LNCaP clone FGC (cell line): ENCODE data around the gene CENPP.

Source experiments
- DNase-seq: peaks from one replicate; pipeline ENCODE4 v3.0.0-alpha.2; 2011; ENCODE audit warnings: low read depth
- H3K4me3 ChIP-seq: 2 replicates; pipeline ENCODE4 v1.5.1; 2011; ENCODE audit warnings: mild to moderate bottlenecking, low read depth, low read length, control low read depth
- TF ChIP-seq, protein P1 (sequence below): IDR thresholded peaks from 2 replicates; pipeline ENCODE4 v1.5.1; 2012; ENCODE audit warnings: mild to moderate bottlenecking; ENCODE audit not compliant: control insufficient read depth, insufficient read depth; ENCODE audit errors: extremely low read depth

CENPP gene

GRCh38 chr9:92312887-92313623, 12.7 kb upstream of the CENPP start:
- DNase-seq: no peak
- H3K4me3 ChIP-seq: no peak overlapping the region
- TF ChIP-seq, protein P1, sequence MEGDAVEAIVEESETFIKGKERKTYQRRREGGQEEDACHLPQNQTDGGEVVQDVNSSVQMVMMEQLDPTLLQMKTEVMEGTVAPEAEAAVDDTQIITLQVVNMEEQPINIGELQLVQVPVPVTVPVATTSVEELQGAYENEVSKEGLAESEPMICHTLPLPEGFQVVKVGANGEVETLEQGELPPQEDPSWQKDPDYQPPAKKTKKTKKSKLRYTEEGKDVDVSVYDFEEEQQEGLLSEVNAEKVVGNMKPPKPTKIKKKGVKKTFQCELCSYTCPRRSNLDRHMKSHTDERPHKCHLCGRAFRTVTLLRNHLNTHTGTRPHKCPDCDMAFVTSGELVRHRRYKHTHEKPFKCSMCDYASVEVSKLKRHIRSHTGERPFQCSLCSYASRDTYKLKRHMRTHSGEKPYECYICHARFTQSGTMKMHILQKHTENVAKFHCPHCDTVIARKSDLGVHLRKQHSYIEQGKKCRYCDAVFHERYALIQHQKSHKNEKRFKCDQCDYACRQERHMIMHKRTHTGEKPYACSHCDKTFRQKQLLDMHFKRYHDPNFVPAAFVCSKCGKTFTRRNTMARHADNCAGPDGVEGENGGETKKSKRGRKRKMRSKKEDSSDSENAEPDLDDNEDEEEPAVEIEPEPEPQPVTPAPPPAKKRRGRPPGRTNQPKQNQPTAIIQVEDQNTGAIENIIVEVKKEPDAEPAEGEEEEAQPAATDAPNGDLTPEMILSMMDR: no peak

- H3K4me3 ChIP-seq: no peak overlapping the region
These were observed 12.1 kb upstream of the CENPP start for GRCh38 chr9:92313624-92314012.

DNA sequence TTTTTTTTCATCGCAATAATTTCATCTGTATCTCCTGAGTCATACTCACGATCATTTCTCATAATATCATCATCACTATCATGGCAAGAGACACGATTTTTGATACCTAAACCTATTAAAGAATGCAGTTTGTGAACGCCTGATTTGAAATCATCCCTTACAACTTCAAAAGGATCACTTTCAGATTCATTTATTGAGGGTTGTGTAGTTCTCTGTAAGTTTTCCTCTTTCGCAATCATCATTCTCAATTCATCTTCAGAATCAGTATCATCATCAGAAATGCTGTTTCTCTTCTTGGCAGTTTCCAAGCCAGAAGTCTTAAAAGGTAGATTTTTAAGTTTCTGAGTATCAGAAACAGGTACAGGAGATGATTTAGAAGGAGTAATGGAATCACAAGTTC, 10.3 kb upstream of the CENPP start:
- TF ChIP-seq, protein P1: no peak
- no peak for DNase-seq
- H3K4me3 ChIP-seq: no peak overlapping the region

More at GRCh38 chr9:92313624-92314012, 12.1 kb upstream of the CENPP start:
- TF ChIP-seq, protein P1: no peak
- no peak for DNase-seq

DNA sequence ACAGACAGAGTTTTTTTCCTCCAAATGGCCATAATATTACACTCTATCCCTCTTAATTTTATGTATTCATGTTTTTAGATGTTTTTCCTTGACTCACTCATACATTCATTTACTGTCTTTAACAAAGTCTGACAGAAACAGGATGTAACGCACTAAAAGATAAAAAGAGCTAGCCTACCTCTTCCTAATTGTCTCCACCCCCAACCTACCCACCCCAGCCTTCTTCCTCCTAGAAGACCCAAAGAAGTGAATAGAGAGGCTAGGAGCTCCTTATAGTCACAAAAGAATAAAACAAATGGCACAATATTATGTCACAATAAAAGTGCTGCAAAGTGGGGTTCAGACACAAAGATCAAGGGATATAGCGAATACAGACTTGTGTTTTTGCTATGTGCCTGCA, 1.3 kb upstream of the CENPP start:
- DNase-seq: no peak
- peak overlapping the region; percentile 89 for H3K4me3 ChIP-seq
- TF ChIP-seq, protein P1: no peak

- TF ChIP-seq, protein P1: no peak
- no peak for DNase-seq
- peak overlapping the region; percentile 89 for H3K4me3 ChIP-seq
These were observed 874 bp upstream of the CENPP start for GRCh38 chr9:92324889-92325268.

- H3K4me3 ChIP-seq: peak overlapping the region; percentile 89
- DNase-seq: no peak
- TF ChIP-seq, protein P1: no peak
These were observed 293 bp downstream of the CENPP start for GRCh38 chr9:92325991-92326500.
